ENCODE measurements around the gene DTNB. TPM values are rescaled to one million over a fixed set of nuclear protein-coding genes. Genes with fewer than 3 reads are reported as not detected.

The DTNB gene
- total and polyA plus RNA-seq, 2 donors (not counting 3 experiments of a cell fraction or from before 2014, with no cell fraction given), result 11.5 to 17.0 TPM

- intact Hi-C loops (cut with micrococcal nuclease) (loop anchor here (2.0 kb wide), 1 partner anchor 24 kb away; no protein-coding TSS in a partner anchor), dilution Hi-C loops (cut with MboI; ENCODE audit: extremely low pct_ligation_motif_present, low sequenced_read_pairs) (no loop called here)
- no peak overlapping the region for H3K9ac ChIP-seq (replicated peaks; ENCODE audit: extremely low read depth, insufficient read depth, low read length)
- FAIRE-seq, result no peak
- H3K27ac ChIP-seq (ENCODE audit: insufficient read depth, low read depth, low read length), result peak overlapping the region; percentile 19
- H3K36me3 ChIP-seq (ENCODE audit: control insufficient read depth in 2 of 2, extremely low read depth in 1 of 2, insufficient read depth in 2 of 2, low read length in 2 of 2), result no peaks in the 10 kb centered on the region
- no TSS peak for BruUV-seq (replicated peaks)
- no peaks in the 10 kb centered on the region for H3K9me3 ChIP-seq (replicated peaks; ENCODE audit: control insufficient read depth, insufficient read depth, low read length)
- H3K27me3 ChIP-seq (ENCODE audit: control insufficient read depth in 2 of 2, insufficient read depth in 2 of 2, low read length in 2 of 2), result peaks cover 0 to 4% of the 10 kb centered on the region in 2 experiments
- ChIA-PET POLR2A (no interaction called here), CTCF (interaction anchor here (0.6 to 6.8 kb wide), 21 partner anchors 10 to 337 kb away, joined by 3 to 232 read pairs (median 6); partner anchors contain the start of gene DTNB)
- H3K4me3 ChIP-seq (replicated peaks in 1 of 3; ENCODE audit: insufficient read depth in 1 of 3, low read depth in 1 of 3, low read length in 3 of 3), result no peak overlapping the region
- no peak for DNase-seq (ENCODE audit: low read depth, low spot score)
- H3K79me2 ChIP-seq (ENCODE audit: control insufficient read depth, insufficient read depth, low read length), result no peaks in the 10 kb centered on the region
- TF ChIP-seq POLR2AphosphoS5 (IDR thresholded peaks at IDR 0.05; ENCODE audit: insufficient read depth, low read depth, low read length) (no peak), GATA2 (IDR thresholded peaks at IDR 0.05; ENCODE audit: insufficient read depth, insufficient read length, low read depth, low read length) (no peak), FOS (IDR thresholded peaks at IDR 0.05; ENCODE audit: borderline replicate concordance, insufficient read depth, low read length) (no peak), JUN (IDR thresholded peaks at IDR 0.05; ENCODE audit: borderline replicate concordance, insufficient read depth, insufficient read length, low read depth) (no peak), CTCF (IDR thresholded peaks at IDR 0.05; ENCODE audit: extremely low read depth in 1 of 2, insufficient read depth in 1 of 2, low read depth in 1 of 2, low read length in 2 of 2) (no peak), MAX (IDR thresholded peaks at IDR 0.05; ENCODE audit: insufficient read depth, insufficient read length) (no peak), POLR2A (IDR thresholded peaks at IDR 0.05; ENCODE audit: low read depth, low read length) (no peak)
- no peak overlapping the region for H2AFZ ChIP-seq (ENCODE audit: low read depth, low read length)
- H3K9me1 ChIP-seq (replicated peaks; ENCODE audit: control insufficient read depth, extremely low read depth, insufficient read depth, low read length), result no peaks in the 10 kb centered on the region
- H3K4me1 ChIP-seq (ENCODE audit: control insufficient read depth, extremely low read depth, insufficient read depth, low read length), result peaks cover 14% of the 10 kb centered on the region
- H4K20me1 ChIP-seq (replicated peaks; ENCODE audit: control insufficient read depth, extremely low read depth, insufficient read depth, low read length), result no peaks in the 10 kb centered on the region
- H3K4me2 ChIP-seq (ENCODE audit: insufficient read depth, low read length), result peak overlapping the region; percentile 20
Observed at GRCh38 chr2:25699216-25699615, 25.8 kb upstream of the DTNB start.
